HepG2 (cell line): ENCODE data around the gene ZBTB46. TPM values are rescaled to one million over a fixed set of nuclear protein-coding genes. Genes with fewer than 3 reads are reported as not detected.

ENCODE experiments used
- AHDC1 ChIP-seq: sonication (generic); formaldehyde crosslinking; IDR thresholded peaks from 2 replicates; pipeline ENCODE4 v1.5.1; 2020; ENCODE audit warnings: mild to moderate bottlenecking, missing genetic modification reagents, borderline replicate concordance
- ETV5 ChIP-seq: IDR thresholded peaks from 2 replicates; pipeline ENCODE4 v1.6.1; 2018; ENCODE audit warnings: missing biosample characterization, missing genetic modification reagents, inconsistent platforms, borderline replicate concordance
- HDAC2 ChIP-seq: sonication (generic); formaldehyde crosslinking; IDR thresholded peaks from 2 replicates; pipeline ENCODE4 v1.4.0; 2020; ENCODE audit warnings: missing genetic modification reagents
- JUNB ChIP-seq: sonication (generic); formaldehyde crosslinking; IDR thresholded peaks from 2 replicates; pipeline ENCODE4 v1.8.0; 2022; ENCODE audit warnings: missing genetic modification reagents, mild to moderate bottlenecking, borderline replicate concordance
- MEF2D ChIP-seq: sonication (generic); formaldehyde crosslinking; IDR thresholded peaks from 2 replicates; pipeline ENCODE4 v1.5.1; 2020; ENCODE audit warnings: mild to moderate bottlenecking, missing genetic modification reagents
- PITX1 ChIP-seq: sonication (generic); formaldehyde crosslinking; IDR thresholded peaks from 2 replicates; pipeline ENCODE4 v1.5.1; 2020; ENCODE audit warnings: mild to moderate bottlenecking, missing genetic modification reagents
- RFX5 ChIP-seq: IDR thresholded peaks from 2 replicates; pipeline ENCODE4 v1.6.1; 2011; ENCODE audit warnings: low read depth, low read length, improper control_type of control experiment
- SCMH1 ChIP-seq: sonication (generic); formaldehyde crosslinking; IDR thresholded peaks from 2 replicates; pipeline ENCODE4 v1.9.0; 2021; ENCODE audit warnings: missing genetic modification reagents, mild to moderate bottlenecking, borderline replicate concordance
- SMC3 ChIP-seq: IDR thresholded peaks from 2 replicates; pipeline ENCODE4 v1.6.1; 2011; ENCODE audit warnings: low read length, improper control_type of control experiment
- THYN1 ChIP-seq: sonication (generic); formaldehyde crosslinking; IDR thresholded peaks from 2 replicates; pipeline ENCODE4 v1.8.1; 2023; ENCODE audit warnings: low read depth, mild to moderate bottlenecking, moderate library complexity, missing genetic modification reagents, borderline replicate concordance
- TMF1 ChIP-seq: sonication (generic); formaldehyde crosslinking; IDR thresholded peaks from 2 replicates; pipeline ENCODE4 v1.8.1; 2022; ENCODE audit warnings: low read depth, missing genetic modification reagents
- ZFY ChIP-seq: sonication (generic); formaldehyde crosslinking; IDR thresholded peaks from 2 replicates; pipeline ENCODE4 v1.4.0; 2020; ENCODE audit warnings: missing genetic modification reagents
- ZNF251 ChIP-seq: sonication (generic); formaldehyde crosslinking; IDR thresholded peaks from 2 replicates; pipeline ENCODE4 v1.9.0; 2021; ENCODE audit warnings: mild to moderate bottlenecking, missing genetic modification reagents
- ZNF557 ChIP-seq: sonication (generic); formaldehyde crosslinking; IDR thresholded peaks from 2 replicates; pipeline ENCODE4 v1.4.0; 2020; ENCODE audit warnings: missing genetic modification reagents
- ZNF567 ChIP-seq: sonication (generic); formaldehyde crosslinking; IDR thresholded peaks from 2 replicates; pipeline ENCODE4 v1.8.1; 2023; ENCODE audit warnings: mild to moderate bottlenecking, missing genetic modification reagents, borderline replicate concordance
- ZNF569 ChIP-seq: sonication (generic); formaldehyde crosslinking; IDR thresholded peaks from 2 replicates; pipeline ENCODE4 v1.5.0; 2020; ENCODE audit warnings: mild to moderate bottlenecking, missing genetic modification reagents, moderate library complexity, borderline replicate concordance
- ZNF607 ChIP-seq: sonication (generic); formaldehyde crosslinking; IDR thresholded peaks from 2 replicates; pipeline ENCODE4 v1.5.1; 2020; ENCODE audit warnings: missing genetic modification reagents, mild to moderate bottlenecking, borderline replicate concordance
- ZNF720 ChIP-seq: sonication (generic); formaldehyde crosslinking; IDR thresholded peaks from 2 replicates; pipeline ENCODE4 v1.4.0; 2020; ENCODE audit warnings: missing genetic modification reagents
- ZNF746 ChIP-seq: sonication (generic); formaldehyde crosslinking; IDR thresholded peaks from 2 replicates; pipeline ENCODE4 v1.8.0; 2022; ENCODE audit warnings: mild to moderate bottlenecking, missing genetic modification reagents
- ZZZ3 ChIP-seq: sonication (generic); formaldehyde crosslinking; IDR thresholded peaks from 2 replicates; pipeline ENCODE4 v1.4.0; 2020; ENCODE audit warnings: missing genetic modification reagents, mild to moderate bottlenecking, borderline replicate concordance
- polyA plus RNA-seq, 8 experiments: library from polyadenylated mRNA; depleted of rRNA in 3 of 8; stranded (reverse) in 7 of 8; unstranded in 1 of 8; fragments of >200 nt; fragmentation: Illumina TruSeq in 4 of 8; extraction: Trizol in 4 of 8; gene quantifications; 2 replicates each; pipeline versions ENCODE4 v1.2.1 to v1.2.3, GENCODE V29; 2011 to 2016; ENCODE audit warnings: low read depth in 4 of 8, missing spikeins in 1 of 8, mixed read lengths in 1 of 8; ENCODE audit not compliant: insufficient read depth in 1 of 8
- total RNA-seq, 5 experiments: library from RNA; depleted of rRNA; stranded (reverse); fragments of >200 nt; fragmentation: Illumina TruSeq; extraction: Trizol; gene quantifications; 2 replicates each; pipeline ENCODE4 v1.2.3, GENCODE V29; 2016; ENCODE audit warnings: low read depth in 1 of 5
- TF ChIP-seq, protein P1 (sequence below): sonication (generic); formaldehyde crosslinking; IDR thresholded peaks from 2 replicates; pipeline ENCODE4 v1.8.1; 2023; ENCODE audit warnings: missing genetic modification reagents, mild to moderate bottlenecking, borderline replicate concordance
- TF ChIP-seq, protein P2 (sequence below): sonication (generic); formaldehyde crosslinking; IDR thresholded peaks from 2 replicates; pipeline ENCODE4 v1.8.0; 2022; ENCODE audit warnings: missing genetic modification reagents, mild to moderate bottlenecking, moderate library complexity, borderline replicate concordance

Gene ZBTB46
- total and polyA plus RNA-seq, 2 of the 13 experiments (the other 11 are each of a cell fraction or from before 2014, with no cell fraction given), result 1.6 to 13.5 TPM

DNA sequence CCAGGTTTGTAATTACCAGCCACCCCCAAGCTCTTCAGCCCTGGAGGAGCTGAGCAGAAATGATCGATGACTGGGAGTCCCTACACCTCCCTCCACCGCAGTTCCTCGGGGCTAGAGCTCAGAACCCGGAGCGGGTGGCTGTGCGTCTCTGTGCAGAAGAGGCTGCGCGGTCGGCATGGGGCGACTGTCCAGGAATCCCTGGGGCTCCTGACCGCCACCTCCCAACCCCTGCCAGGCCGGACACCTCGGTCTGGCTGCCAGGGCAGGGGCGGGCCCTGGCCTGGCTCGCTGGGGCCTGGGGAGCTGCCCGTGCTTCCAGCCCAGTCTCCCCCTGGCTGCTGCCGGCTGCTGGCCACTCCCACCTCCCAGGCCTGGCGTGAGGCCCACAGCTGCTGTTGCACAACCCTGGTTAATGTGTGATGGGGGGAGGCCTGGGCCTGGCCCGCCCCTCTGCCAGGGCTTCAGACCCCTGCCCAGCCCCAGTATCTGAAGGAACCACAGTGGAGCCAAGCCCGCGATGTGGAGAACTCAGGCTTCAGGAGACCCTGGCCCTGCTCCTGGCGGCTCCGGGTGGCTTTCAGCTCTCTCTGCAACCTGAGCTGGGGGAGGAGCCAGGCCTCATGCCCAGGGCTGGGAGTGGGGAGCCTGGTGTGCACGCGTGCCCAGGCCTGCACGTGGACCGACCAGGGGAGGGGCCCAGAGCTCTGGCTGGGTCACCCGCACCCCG is 90.3 kb downstream of the ZBTB46 start (continued):
- TF ChIP-seq AHDC1 (CRISPR knock-in tag), result peak; percentile 35; the same call in 1 of the 2 replicates
- no peak; the same call in none of the 2 replicates for TF ChIP-seq ZNF251 (CRISPR knock-in tag)
- TF ChIP-seq ZNF607 (CRISPR knock-in tag), result peak; percentile 97
- TF ChIP-seq ZNF557, result peak; percentile 95; the same call in 1 of the 2 replicates
- peak; percentile 93 for TF ChIP-seq PITX1
- peak; percentile 15; the same call in 1 of the 2 replicates for TF ChIP-seq ZNF720
- peak; percentile 94 for TF ChIP-seq ZNF567 (CRISPR knock-in tag)
- peak; percentile 84 for TF ChIP-seq ETV5 (CRISPR knock-in tag)
- TF ChIP-seq JUNB (CRISPR knock-in tag), result no peak
- peak; percentile 93 for TF ChIP-seq TMF1 (CRISPR knock-in tag)
- peak; percentile 36; the same call in 1 of the 2 replicates for TF ChIP-seq SMC3
- TF ChIP-seq ZZZ3, result peak; percentile 68
- TF ChIP-seq, protein P1, sequence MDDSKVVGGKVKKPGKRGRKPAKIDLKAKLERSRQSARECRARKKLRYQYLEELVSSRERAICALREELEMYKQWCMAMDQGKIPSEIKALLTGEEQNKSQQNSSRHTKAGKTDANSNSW, result 0 out of 2 replicates have a peak, but pooled peaks have one; percentile 49
- TF ChIP-seq ZNF746 (CRISPR knock-in tag), result peak; percentile 97
- TF ChIP-seq, protein P2, sequence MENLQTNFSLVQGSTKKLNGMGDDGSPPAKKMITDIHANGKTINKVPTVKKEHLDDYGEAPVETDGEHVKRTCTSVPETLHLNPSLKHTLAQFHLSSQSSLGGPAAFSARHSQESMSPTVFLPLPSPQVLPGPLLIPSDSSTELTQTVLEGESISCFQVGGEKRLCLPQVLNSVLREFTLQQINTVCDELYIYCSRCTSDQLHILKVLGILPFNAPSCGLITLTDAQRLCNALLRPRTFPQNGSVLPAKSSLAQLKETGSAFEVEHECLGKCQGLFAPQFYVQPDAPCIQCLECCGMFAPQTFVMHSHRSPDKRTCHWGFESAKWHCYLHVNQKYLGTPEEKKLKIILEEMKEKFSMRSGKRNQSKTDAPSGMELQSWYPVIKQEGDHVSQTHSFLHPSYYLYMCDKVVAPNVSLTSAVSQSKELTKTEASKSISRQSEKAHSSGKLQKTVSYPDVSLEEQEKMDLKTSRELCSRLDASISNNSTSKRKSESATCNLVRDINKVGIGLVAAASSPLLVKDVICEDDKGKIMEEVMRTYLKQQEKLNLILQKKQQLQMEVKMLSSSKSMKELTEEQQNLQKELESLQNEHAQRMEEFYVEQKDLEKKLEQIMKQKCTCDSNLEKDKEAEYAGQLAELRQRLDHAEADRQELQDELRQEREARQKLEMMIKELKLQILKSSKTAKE (CRISPR knock-in tag), result peak; percentile 68; the same call in 1 of the 2 replicates
- no peak for TF ChIP-seq RFX5
- TF ChIP-seq SCMH1 (CRISPR knock-in tag), result no peak
- TF ChIP-seq ZFY (CRISPR knock-in tag), result peak; percentile 99
- peak; percentile 99 for TF ChIP-seq HDAC2 (CRISPR knock-in tag)
- 0 out of 2 replicates have a peak, but pooled peaks have one; percentile 72 for TF ChIP-seq THYN1 (CRISPR knock-in tag)
- TF ChIP-seq MEF2D (CRISPR knock-in tag), result peak; percentile 92
- TF ChIP-seq ZNF569 (CRISPR knock-in tag), result no peak
